Hematopoietic multipotent progenitor cell treated with erythropoietin and hydrocortisone succinate and interleukin-3 and kit ligand, for 15 days (in vitro differentiated cells): Measurements from ENCODE around the gene CSTPP1.
"Not testable (repeated sequence)": the region's sequence is repeated elsewhere in the genome, so short reads cannot be mapped to it uniquely, and the experiment has no call there.

ENCODE experiments used
- DNase-seq: peaks from one replicate; pipeline ENCODE4 v3.0.0-alpha.2; 2015; ENCODE audit warnings: low spot score

Gene CSTPP1

GRCh38 chr11:46953093-46953492 lies 16.5 kb downstream of the CSTPP1 start:
- DNase-seq, result no peak

- no peak for DNase-seq
Observed at GRCh38 chr11:46958777-46959176, 22.2 kb downstream of the CSTPP1 start.

GRCh38 chr11:46961041-46961440 lies 24.5 kb downstream of the CSTPP1 start:
- no peak for DNase-seq

- not testable (repeated sequence) for DNase-seq
Observed at GRCh38 chr11:46961886-46962285, 25.3 kb downstream of the CSTPP1 start.

- DNase-seq, result no peak
Observed at GRCh38 chr11:46963844-46964243, 27.3 kb downstream of the CSTPP1 start.

GRCh38 chr11:46966773-46967172 lies 30.2 kb downstream of the CSTPP1 start:
- DNase-seq, result no peak

- no peak for DNase-seq
Observed at GRCh38 chr11:46967962-46968361, 31.4 kb downstream of the CSTPP1 start.

GRCh38 chr11:46969379-46969778 lies 32.8 kb downstream of the CSTPP1 start:
- no peak for DNase-seq

GRCh38 chr11:46970913-46971625 lies 34.5 kb downstream of the CSTPP1 start:
- DNase-seq, result no peak

GRCh38 chr11:46972343-46972742 lies 35.8 kb downstream of the CSTPP1 start:
- DNase-seq, result no peak

- no peak for DNase-seq
Observed at GRCh38 chr11:46972821-46973220, 36.3 kb downstream of the CSTPP1 start.

GRCh38 chr11:46976182-46976854 lies 39.8 kb downstream of the CSTPP1 start:
- no peak for DNase-seq

- DNase-seq, result no peak
Observed at GRCh38 chr11:46977038-46977813, 40.7 kb downstream of the CSTPP1 start.

- DNase-seq, result no peak
Observed at GRCh38 chr11:46978005-46978491, 41.5 kb downstream of the CSTPP1 start.

GRCh38 chr11:46979358-46979757 lies 42.8 kb downstream of the CSTPP1 start:
- DNase-seq, result no peak

- no peak for DNase-seq
Observed at GRCh38 chr11:46981436-46981835, 44.9 kb downstream of the CSTPP1 start.

GRCh38 chr11:46982797-46983452 lies 46.4 kb downstream of the CSTPP1 start:
- DNase-seq, result no peak

GRCh38 chr11:46983598-46983997 lies 47.0 kb downstream of the CSTPP1 start:
- DNase-seq, result no peak

- DNase-seq, result no peak
Observed at GRCh38 chr11:46984548-46984947, 48.0 kb downstream of the CSTPP1 start.

GRCh38 chr11:46984987-46985386 lies 48.4 kb downstream of the CSTPP1 start:
- DNase-seq, result no peak

- DNase-seq, result no peak
Observed at GRCh38 chr11:46987183-46987582, 50.6 kb downstream of the CSTPP1 start.

- not testable (repeated sequence) for DNase-seq
Observed at GRCh38 chr11:46989810-46990487, 53.4 kb downstream of the CSTPP1 start.
